NB4 (cell line): Measurements from ENCODE around the gene HEXB.

Experiments used
- DNase-seq: peaks from one replicate; pipeline ENCODE4 v3.0.0; 2010; ENCODE audit warnings: low read depth
- H3K4me3 ChIP-seq: one replicate; pipeline ENCODE4 v1.5.1; 2011; ENCODE audit warnings: mild to moderate bottlenecking, low read depth, low read length, moderate library complexity
- CTCF ChIP-seq: IDR thresholded peaks from one replicate; pipeline ENCODE4 v1.5.1; 2012; ENCODE audit warnings: low read depth, low read length
- MAX ChIP-seq: IDR thresholded peaks from 2 replicates; pipeline ENCODE4 v1.6.1; 2011; ENCODE audit warnings: low read depth, low read length
- MYC ChIP-seq: IDR thresholded peaks from 2 replicates; pipeline ENCODE4 v1.6.1; 2011; ENCODE audit warnings: low read depth, low read length
- POLR2A ChIP-seq: IDR thresholded peaks from 2 replicates; pipeline ENCODE4 v1.6.1; 2011; ENCODE audit warnings: mild to moderate bottlenecking; ENCODE audit not compliant: insufficient read length; ENCODE audit errors: extremely low read depth

The HEXB gene

GRCh38 chr5:74643111-74643562 is 41.9 kb upstream of the HEXB start:
- TF ChIP-seq CTCF (no peak), POLR2A (peak; percentile 17), MYC (peak; percentile 59), MAX (no peak)
- peak; percentile 95 for DNase-seq
- peak overlapping the region; percentile 22 for H3K4me3 ChIP-seq

GRCh38 chr5:74647096-74647495 is 37.9 kb upstream of the HEXB start:
- DNase-seq = no peak
- TF ChIP-seq MYC (no peak), CTCF (no peak), POLR2A (no peak)
- no peak overlapping the region for H3K4me3 ChIP-seq

GRCh38 chr5:74648835-74649293 is 36.2 kb upstream of the HEXB start:
- peak; percentile 36 for TF ChIP-seq MYC
- TF ChIP-seq CTCF = no peak
- peak; percentile 13; the same call in 1 of the 2 replicates for TF ChIP-seq MAX
- no peak for TF ChIP-seq POLR2A
- DNase-seq = peak; percentile 74
- no peak overlapping the region for H3K4me3 ChIP-seq

- H3K4me3 ChIP-seq = no peak overlapping the region
- no peak for DNase-seq
- TF ChIP-seq POLR2A = no peak
Observed at GRCh38 chr5:74649421-74649973, 35.5 kb upstream of the HEXB start.

GRCh38 chr5:74651710-74652109 is 33.3 kb upstream of the HEXB start:
- DNase-seq = no peak
- TF ChIP-seq CTCF (no peak), POLR2A (no peak), MYC (no peak), MAX (no peak)
- H3K4me3 ChIP-seq = no peak overlapping the region

GRCh38 chr5:74652576-74652975 is 32.5 kb upstream of the HEXB start:
- H3K4me3 ChIP-seq = no peak overlapping the region
- no peak for DNase-seq
- no peak for TF ChIP-seq MAX
- TF ChIP-seq POLR2A = no peak
- TF ChIP-seq MYC = no peak
- TF ChIP-seq CTCF = no peak

- no peak overlapping the region for H3K4me3 ChIP-seq
- TF ChIP-seq MAX = no peak
- no peak for TF ChIP-seq MYC
- no peak for TF ChIP-seq POLR2A
- TF ChIP-seq CTCF = no peak
- DNase-seq = no peak
Observed at GRCh38 chr5:74653991-74654390, 31.0 kb upstream of the HEXB start.
